22Rv1 (cell line): ENCODE data around the gene MAP2K6.

ENCODE experiments used
- ZFX ChIP-seq: fragments of 450-650 bp; IDR thresholded peaks from 2 replicates; pipeline ENCODE4 v1.6.1; 2017; ENCODE audit warnings: antibody characterized with exemption, borderline replicate concordance
- TF ChIP-seq, protein P1 (sequence below): fragments of 450-650 bp; IDR thresholded peaks from 2 replicates; pipeline ENCODE4 v1.5.1; 2017; ENCODE audit warnings: mild to moderate bottlenecking

DNA sequence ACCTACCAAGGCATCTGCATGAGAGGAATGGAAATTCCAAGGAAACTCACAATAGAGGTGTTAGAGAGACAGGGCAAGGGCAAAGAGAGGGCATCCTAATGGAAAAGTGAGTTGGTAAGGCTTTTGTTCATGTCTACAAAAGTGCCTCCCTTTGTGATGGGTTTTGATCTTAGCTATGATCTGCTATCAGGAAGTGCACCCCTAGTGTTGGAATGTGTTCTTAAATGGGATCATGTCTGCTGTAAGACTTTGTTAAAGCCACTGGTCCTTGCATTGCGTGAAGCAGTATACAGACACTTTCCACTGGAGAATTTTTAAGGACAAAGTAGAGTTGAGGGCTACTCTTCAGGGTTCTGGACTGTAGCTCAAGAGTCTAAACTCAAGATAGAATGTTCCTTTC is 92.0 kb downstream of the MAP2K6 start:
- TF ChIP-seq, protein P1, sequence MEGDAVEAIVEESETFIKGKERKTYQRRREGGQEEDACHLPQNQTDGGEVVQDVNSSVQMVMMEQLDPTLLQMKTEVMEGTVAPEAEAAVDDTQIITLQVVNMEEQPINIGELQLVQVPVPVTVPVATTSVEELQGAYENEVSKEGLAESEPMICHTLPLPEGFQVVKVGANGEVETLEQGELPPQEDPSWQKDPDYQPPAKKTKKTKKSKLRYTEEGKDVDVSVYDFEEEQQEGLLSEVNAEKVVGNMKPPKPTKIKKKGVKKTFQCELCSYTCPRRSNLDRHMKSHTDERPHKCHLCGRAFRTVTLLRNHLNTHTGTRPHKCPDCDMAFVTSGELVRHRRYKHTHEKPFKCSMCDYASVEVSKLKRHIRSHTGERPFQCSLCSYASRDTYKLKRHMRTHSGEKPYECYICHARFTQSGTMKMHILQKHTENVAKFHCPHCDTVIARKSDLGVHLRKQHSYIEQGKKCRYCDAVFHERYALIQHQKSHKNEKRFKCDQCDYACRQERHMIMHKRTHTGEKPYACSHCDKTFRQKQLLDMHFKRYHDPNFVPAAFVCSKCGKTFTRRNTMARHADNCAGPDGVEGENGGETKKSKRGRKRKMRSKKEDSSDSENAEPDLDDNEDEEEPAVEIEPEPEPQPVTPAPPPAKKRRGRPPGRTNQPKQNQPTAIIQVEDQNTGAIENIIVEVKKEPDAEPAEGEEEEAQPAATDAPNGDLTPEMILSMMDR = peak; percentile 44
- TF ChIP-seq ZFX = no peak
